ENCODE measurements around the gene PXK. TPM values are rescaled to one million over a fixed set of nuclear protein-coding genes. Genes with fewer than 3 reads are reported as not detected.
A peak's percentile ranks its signal among the peaks of the same experiment; 100 is the strongest.

Gene PXK
- total and polyA plus RNA-seq, 4 donors, result 6.0 to 15.9 (median 12.6) TPM

GRCh38 chr3:58317811-58318210, 14.9 kb upstream of the PXK start:
- H3K36me3 ChIP-seq (ENCODE audit: control insufficient read depth in 4 of 4, insufficient read depth in 3 of 4, low read depth in 1 of 4, low read length in 3 of 4), result peaks cover 7 to 48% (median 39%) of the 10 kb centered on the region in 4 donors
- H3K4me1 ChIP-seq (ENCODE audit: control insufficient read depth in 4 of 4, insufficient read depth in 4 of 4, low read length in 3 of 4), result peaks cover 0 to 17% (median 7%) of the 10 kb centered on the region in 4 donors
- no peak overlapping the region for H3K9ac ChIP-seq (ENCODE audit: low read depth in 1 of 2, low read length in 2 of 2)
- WGBS, result 85% methylated on average over 2 of the region's 2 CpGs
- no peaks in the 10 kb centered on the region for H3K27me3 ChIP-seq (ENCODE audit: control insufficient read depth in 4 of 4, insufficient read depth in 4 of 4, low read length in 3 of 4)
- H3K4me3 ChIP-seq (ENCODE audit: low read depth in 1 of 3, low read length in 3 of 3), result no peak overlapping the region
- TF ChIP-seq RAD21 (IDR thresholded peaks at IDR 0.05) (no peak), REST (IDR thresholded peaks at IDR 0.05) (no peak), ATF3 (IDR thresholded peaks at IDR 0.05) (no peak), JUND (IDR thresholded peaks at IDR 0.05) (no peak), NR2F2 (IDR thresholded peaks at IDR 0.05) (no peak), RXRA (IDR thresholded peaks at IDR 0.05) (no peak), FOXA2 (IDR thresholded peaks at IDR 0.05) (no peak), SP1 (IDR thresholded peaks at IDR 0.05) (no peak), EGR1 (IDR thresholded peaks at IDR 0.05; ENCODE audit: low read depth in 2 of 2) (no peak)
- no peaks in the 10 kb centered on the region for H3K9me3 ChIP-seq (ENCODE audit: control insufficient read depth in 4 of 4, low read length in 3 of 4)
- H3K27ac ChIP-seq (ENCODE audit: low read depth in 1 of 2, low read length in 2 of 2), result no peak overlapping the region
- DNase-seq (ENCODE audit: low spot score), result no peak

GRCh38 chr3:58321791-58322190, 10.9 kb upstream of the PXK start:
- Histone ChIP-seq H3K27me3 (ENCODE audit: control insufficient read depth in 4 of 4, insufficient read depth in 4 of 4, low read length in 3 of 4) (no peaks in the 10 kb centered on the region), H3K27ac (ENCODE audit: low read depth in 1 of 2, low read length in 2 of 2) (no peak overlapping the region), H3K9ac (ENCODE audit: low read depth in 1 of 2, low read length in 2 of 2) (no peak overlapping the region), H3K36me3 (ENCODE audit: control insufficient read depth in 4 of 4, insufficient read depth in 3 of 4, low read depth in 1 of 4, low read length in 3 of 4) (peaks cover 7 to 20% (median 19%) of the 10 kb centered on the region in 4 donors), H3K9me3 (ENCODE audit: control insufficient read depth in 4 of 4, low read length in 3 of 4) (no peaks in the 10 kb centered on the region), H3K4me3 (ENCODE audit: low read depth in 1 of 3, low read length in 3 of 3) (no peak overlapping the region), H3K4me1 (ENCODE audit: control insufficient read depth in 4 of 4, insufficient read depth in 4 of 4, low read length in 3 of 4) (peaks cover 2 to 25% (median 15%) of the 10 kb centered on the region in 4 donors)
- 98% methylated on average over 7 of the region's 7 CpGs for WGBS
- no peak for DNase-seq (ENCODE audit: low spot score)
- TF ChIP-seq CTCF (IDR thresholded peaks at IDR 0.05; ENCODE audit: low read depth, low read length, missing input control) (no peak), JUND (IDR thresholded peaks at IDR 0.05) (no peak), MAX (IDR thresholded peaks at IDR 0.05) (no peak), YY1 (IDR thresholded peaks at IDR 0.05) (no peak)

GRCh38 chr3:58322793-58323192, 9.9 kb upstream of the PXK start:
- 34% methylated on average over 1 of the region's 1 CpG for WGBS
- Histone ChIP-seq H3K36me3 (ENCODE audit: control insufficient read depth in 4 of 4, insufficient read depth in 3 of 4, low read depth in 1 of 4, low read length in 3 of 4) (peaks cover 3 to 10% (median 9%) of the 10 kb centered on the region in 4 donors), H3K27ac (ENCODE audit: low read depth in 1 of 2, low read length in 2 of 2) (no peak overlapping the region), H3K4me3 (ENCODE audit: low read depth in 1 of 3, low read length in 3 of 3) (no peak overlapping the region), H3K27me3 (ENCODE audit: control insufficient read depth in 4 of 4, insufficient read depth in 4 of 4, low read length in 3 of 4) (no peaks in the 10 kb centered on the region), H3K4me1 (ENCODE audit: control insufficient read depth in 4 of 4, insufficient read depth in 4 of 4, low read length in 3 of 4) (peaks cover 2 to 19% (median 15%) of the 10 kb centered on the region in 4 donors), H3K9me3 (ENCODE audit: control insufficient read depth in 4 of 4, low read length in 3 of 4) (no peaks in the 10 kb centered on the region), H3K9ac (ENCODE audit: low read depth in 1 of 2, low read length in 2 of 2) (no peak overlapping the region)
- no peak for DNase-seq (ENCODE audit: low spot score)
- TF ChIP-seq YY1 (IDR thresholded peaks at IDR 0.05), result no peak
- TF ChIP-seq ATF3 (IDR thresholded peaks at IDR 0.05), result no peak
- peak; percentile 8 to 21 for TF ChIP-seq RAD21 (IDR thresholded peaks at IDR 0.05)
- no peak for TF ChIP-seq HNF4G (IDR thresholded peaks at IDR 0.05)
- TF ChIP-seq ZBTB33 (IDR thresholded peaks at IDR 0.05), result no peak
- TF ChIP-seq HNF4A (conservative IDR thresholded peaks at IDR 0.05), result peak in 1 of 2 donors; percentile 26
- no peak for TF ChIP-seq EGR1 (IDR thresholded peaks at IDR 0.05; ENCODE audit: low read depth in 2 of 2)
